CMK (cell line): ENCODE results near the gene PKD1.

Source experiments
- DNase-seq: peaks from one replicate; pipeline ENCODE4 v3.0.0-alpha.2; 2010; ENCODE audit warnings: low read depth

The PKD1 gene

DNA sequence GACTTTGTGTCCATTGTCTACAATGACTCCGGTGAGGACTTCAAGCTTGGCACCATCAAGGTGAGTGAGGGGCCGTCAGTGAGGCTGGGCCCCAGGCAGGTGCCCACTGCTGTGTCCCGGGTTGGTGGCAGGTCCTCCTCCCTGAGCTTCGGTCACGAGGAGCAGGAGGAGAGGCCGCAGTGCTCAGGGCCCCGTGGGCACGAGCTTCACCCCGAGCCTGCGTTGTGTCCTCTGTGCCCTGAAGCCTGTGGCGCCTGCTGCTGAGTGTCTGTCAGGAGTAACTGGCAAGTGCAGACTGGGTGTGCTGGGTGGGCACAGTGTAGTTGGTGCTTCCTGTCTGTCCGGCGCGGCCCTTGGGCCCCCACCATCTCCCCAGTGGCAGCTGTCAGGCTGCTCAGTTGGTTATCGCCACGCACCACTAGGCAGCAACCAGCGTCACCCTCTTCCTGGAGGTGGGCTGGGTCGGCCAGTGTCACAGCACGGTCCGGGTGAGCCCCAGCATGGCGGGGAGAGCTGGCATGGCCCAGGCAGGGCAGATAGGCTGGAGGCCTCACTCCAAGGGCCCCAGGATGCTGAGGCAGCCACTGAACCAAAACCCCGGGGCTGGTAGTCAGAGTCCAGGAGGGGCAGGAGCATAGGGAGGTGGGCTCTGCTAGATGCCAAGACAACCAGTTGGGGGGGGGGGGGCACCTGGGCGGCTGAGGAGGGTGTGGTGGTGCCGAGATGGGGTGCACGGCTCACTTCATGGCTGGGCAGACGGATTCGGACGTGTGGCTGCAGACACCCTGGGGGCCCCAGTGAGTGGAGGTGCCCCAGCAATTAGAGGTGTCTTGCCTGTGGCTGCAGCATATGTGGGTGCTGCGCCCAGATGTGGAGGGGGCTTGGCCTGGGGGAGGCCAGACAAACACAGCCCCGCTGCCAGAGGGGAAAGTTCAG lies 48.6 kb downstream of the PKD1 start:
- no peak for DNase-seq

DNA sequence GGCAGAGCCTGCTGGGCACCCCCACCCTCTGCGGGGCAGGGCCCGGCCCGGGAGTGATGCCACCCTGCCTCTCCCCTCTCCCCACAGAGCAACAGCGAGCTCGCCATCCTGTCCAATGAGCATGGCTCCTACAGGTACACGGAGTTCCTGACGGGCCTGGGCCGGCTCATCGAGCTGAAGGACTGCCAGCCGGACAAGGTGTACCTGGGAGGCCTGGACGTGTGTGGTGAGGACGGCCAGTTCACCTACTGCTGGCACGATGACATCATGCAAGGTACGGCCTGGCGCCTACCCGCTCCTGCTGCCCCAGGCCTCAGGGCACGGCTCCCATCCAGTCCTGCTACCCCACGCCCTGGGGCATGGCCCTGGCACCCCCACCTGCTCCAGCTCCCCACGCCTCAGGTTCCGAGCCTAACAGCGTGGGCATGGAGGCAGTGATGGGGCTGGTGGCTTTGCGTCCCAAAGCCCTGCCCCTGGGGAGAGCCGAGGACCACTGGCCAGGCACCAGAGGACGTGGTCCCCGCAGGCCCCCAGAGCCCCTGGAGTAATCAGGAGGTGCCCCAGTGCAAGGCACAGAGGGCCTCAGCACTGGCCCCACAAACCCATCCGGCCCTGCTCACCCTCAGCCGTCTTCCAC lies 49.5 kb downstream of the PKD1 start:
- no peak for DNase-seq

GRCh38 chr16:2085669-2086068 lies 50.0 kb downstream of the PKD1 start:
- no peak for DNase-seq

- DNase-seq, result no peak
Measured at GRCh38 chr16:2084895-2085625, 50.6 kb downstream of the PKD1 start.

DNA sequence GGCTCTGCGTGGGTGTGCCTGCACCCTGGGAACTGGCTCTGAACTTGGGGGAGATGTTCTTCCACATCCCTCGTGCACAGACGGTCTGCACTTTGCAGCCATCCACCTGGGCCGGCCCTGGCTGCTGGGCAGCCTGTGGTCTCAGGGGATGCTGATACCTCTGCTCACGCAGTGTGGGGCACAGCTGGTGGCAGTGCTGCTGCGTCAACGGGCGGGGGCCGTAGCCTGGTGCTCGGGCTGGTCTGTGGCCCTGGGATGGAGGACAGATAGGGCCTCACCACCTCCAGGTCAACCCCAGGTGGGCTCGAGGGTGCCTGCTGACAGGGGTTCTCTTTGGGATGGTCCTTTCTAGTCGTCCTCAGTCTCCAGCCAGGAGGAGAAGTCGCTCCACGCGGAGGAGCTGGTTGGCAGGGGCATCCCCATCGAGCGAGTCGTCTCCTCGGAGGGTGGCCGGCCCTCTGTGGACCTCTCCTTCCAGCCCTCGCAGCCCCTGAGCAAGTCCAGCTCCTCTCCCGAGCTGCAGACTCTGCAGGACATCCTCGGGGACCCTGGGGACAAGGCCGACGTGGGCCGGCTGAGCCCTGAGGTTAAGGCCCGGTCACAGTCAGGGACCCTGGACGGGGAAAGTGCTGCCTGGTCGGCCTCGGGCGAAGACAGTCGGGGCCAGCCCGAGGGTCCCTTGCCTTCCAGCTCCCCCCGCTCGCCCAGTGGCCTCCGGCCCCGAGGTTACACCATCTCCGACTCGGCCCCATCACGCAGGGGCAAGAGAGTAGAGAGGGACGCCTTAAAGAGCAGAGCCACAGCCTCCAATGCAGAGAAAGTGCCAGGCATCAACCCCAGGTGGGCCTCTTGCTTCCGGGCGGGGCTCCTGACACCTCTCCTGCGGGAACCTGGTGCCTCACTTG lies 51.6 kb downstream of the PKD1 start:
- DNase-seq, result no peak

DNA sequence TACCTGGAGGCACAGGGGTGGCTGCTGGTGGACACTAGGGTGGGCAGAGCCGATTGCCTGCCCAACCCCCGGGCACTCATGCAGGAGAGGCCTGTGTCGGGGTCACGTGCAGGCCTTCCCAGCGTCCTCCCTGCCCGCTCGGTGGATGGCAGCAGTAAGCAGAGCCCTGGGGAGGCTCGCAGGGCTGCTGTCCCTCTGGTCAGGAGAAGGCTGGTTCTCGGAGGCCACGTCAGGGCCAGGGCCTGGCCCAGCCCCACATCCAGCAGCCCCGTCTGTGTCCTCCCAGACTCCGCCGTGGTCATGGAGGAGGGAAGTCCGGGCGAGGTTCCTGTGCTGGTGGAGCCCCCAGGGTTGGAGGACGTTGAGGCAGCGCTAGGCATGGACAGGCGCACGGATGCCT lies 52.3 kb downstream of the PKD1 start:
- DNase-seq, result no peak

DNA sequence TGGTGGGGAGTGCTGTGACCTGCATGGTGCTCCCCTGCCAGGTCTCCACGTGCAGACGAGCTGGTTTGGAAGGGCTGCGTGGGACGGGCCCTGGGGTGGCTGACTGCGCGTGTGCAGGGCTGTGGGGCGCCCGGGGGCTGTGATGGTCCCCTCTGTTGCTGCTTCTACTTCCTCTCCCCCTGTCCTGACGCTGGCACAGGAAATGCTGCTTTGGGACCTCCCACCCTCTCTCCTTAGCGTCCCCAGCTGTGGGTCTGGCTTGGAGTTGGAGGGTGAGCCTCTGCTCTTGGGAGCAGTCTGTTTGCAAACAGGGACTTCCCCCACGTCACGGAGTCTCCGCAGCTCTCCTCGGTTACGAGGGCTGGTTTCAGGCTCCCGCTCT lies 52.7 kb downstream of the PKD1 start:
- no peak for DNase-seq

GRCh38 chr16:2082171-2082982 lies 53.3 kb downstream of the PKD1 start:
- no peak for DNase-seq

GRCh38 chr16:2081201-2082084 lies 54.3 kb downstream of the PKD1 start:
- DNase-seq, result no peak

GRCh38 chr16:2079991-2080390 lies 55.7 kb downstream of the PKD1 start:
- DNase-seq, result no peak

DNA sequence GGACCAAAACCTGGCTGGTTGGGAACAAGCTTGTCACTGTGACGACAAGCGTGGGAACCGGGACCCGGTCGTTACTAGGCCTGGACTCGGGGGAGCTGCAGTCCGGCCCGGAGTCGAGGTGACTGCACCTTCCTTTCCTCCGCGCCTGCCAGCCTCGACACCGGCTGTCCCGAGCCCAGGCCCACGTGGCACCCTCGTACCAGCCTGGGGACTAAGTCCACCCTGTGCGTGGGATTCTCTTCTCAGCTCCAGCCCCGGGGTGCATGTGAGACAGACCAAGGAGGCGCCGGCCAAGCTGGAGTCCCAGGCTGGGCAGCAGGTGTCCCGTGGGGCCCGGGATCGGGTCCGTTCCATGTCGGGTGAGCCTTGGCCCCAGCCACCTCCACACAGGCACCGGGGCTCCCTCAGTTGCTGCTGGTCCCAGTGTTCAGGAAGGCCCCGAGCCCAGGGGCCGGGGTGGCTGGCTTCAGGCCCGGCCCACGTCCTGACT lies 56.3 kb downstream of the PKD1 start:
- no peak for DNase-seq

DNA sequence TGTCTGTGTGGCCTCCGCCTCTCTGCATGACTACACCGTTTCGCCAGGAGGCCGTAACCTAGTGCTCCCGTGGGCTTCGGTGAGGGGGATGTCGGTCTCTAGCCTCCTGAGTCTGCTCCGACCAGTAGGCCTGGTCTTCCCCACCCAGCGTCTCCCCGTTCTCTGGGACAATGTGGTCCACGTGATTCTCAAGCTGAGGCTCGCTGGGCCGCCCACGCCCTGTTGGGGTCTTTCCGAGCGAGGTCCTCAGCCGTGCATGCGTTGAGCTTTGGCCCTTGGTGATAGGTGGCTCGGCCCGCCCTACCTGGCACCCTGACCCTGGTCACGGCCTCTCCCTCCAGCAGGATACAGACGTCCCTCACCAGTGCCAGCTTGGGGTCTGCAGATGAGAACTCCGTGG lies 57.0 kb downstream of the PKD1 start:
- DNase-seq, result no peak

GRCh38 chr16:2078096-2078495 lies 57.6 kb downstream of the PKD1 start:
- no peak for DNase-seq

- DNase-seq, result no peak
Measured at GRCh38 chr16:2077696-2078095, 58.0 kb downstream of the PKD1 start.

DNA sequence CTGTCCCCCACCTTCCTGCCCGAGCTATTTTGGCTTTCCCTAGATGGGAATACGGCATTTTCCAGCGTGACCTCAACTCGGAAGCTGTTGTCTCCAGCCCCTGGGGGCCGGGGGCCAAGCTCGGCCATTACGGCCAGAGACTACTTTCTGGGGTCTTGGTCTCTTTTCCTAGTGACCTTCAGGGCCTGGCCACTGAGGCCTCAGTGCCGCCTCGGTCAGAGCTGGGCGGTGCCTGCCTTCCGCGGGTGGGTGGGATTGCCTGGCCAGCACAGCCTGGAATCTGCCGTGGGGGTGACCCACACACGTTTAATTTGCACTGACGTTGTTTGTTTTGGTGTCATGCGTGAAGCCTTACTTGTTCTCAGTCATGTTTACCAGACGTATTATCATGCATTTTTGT lies 58.7 kb downstream of the PKD1 start:
- DNase-seq, result no peak

- no peak for DNase-seq
Measured at GRCh38 chr16:2076072-2076865, 59.4 kb downstream of the PKD1 start.

DNA sequence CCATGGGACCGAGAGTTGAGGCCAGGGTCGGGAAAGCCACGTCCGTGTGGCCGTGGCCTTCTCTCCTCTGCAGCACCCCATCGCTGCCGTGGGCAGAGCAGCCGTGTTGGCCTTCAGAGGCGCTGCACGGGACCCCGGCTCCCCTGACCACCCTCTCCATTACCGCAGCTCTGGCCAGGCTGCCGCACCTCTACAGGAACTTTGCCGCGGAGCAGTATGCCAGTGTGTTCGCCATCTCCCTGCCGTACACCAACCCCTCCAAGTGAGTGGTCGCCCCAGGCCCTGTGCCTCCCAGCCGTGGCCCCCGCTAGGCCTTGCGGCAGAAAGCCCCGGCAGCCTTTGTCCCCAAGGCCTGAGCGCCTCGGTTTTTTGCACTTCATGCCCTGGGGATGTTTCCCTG lies 60.1 kb downstream of the PKD1 start:
- DNase-seq, result no peak

DNA sequence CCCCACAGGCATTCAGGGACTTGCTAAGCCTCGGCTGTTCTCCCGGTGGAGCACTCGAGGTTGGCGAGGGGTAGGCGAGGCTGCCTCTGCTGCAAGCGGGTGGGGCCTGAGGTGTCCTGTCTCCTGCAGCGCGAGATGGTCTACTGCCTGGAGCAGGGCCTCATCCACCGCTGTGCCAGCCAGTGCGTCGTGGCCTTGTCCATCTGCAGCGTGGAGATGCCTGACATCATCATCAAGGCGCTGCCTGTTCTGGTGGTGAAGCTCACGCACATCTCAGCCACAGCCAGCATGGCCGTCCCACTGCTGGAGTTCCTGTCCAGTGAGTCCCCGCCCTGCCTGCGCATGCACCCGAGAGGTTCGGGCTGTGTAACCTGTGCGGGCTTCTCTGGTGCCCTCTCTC lies 61.6 kb downstream of the PKD1 start:
- no peak for DNase-seq

DNA sequence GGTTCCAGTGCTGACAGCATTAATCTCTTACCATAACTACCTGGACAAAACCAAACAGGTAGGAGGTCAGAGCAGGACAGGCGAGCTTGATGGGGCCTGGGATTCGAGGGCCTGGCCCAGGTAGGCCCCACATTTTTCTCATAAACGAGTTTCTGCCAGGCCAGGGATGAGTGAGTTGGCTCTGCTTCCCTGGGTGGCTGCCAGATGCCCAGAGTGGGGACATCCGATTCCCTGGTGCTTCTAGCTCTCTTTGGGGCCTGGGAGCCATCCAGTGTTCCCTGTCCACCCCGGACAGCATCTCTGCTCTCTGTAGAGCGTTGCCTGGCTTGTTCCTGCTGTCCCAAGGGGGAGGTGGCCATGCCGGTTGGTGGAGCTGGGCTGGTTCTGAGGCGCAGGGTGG lies 62.8 kb downstream of the PKD1 start:
- no peak for DNase-seq
